Endodermal cell (in vitro differentiated cells): ENCODE results near the gene TEX14. TPM values are rescaled to one million over a fixed set of nuclear protein-coding genes. Genes with fewer than 3 reads are reported as not detected.

Source experiments
- DNase-seq: peaks from one replicate; pipeline ENCODE4 v3.0.0-alpha.2; 2017
- H3K27ac ChIP-seq: 2 replicates; pipeline ENCODE4 v1.5.1; 2013; ENCODE audit warnings: mild to moderate bottlenecking, low read depth, low read length, moderate library complexity
- H3K27me3 ChIP-seq: 2 replicates; pipeline ENCODE4 v1.6.1; 2013; ENCODE audit warnings: mild to moderate bottlenecking, low read length, moderate library complexity; ENCODE audit not compliant: insufficient read depth, control insufficient read depth, poor library complexity, severe bottlenecking
- H3K36me3 ChIP-seq: 2 replicates; pipeline ENCODE4 v1.7.0; 2013; ENCODE audit warnings: mild to moderate bottlenecking, low read length, moderate library complexity; ENCODE audit not compliant: control insufficient read depth, insufficient read depth
- H3K4me1 ChIP-seq: one replicate; pipeline ENCODE4 v1.7.0; 2013; ENCODE audit warnings: low read length; ENCODE audit not compliant: control insufficient read depth, insufficient read depth
- H3K4me3 ChIP-seq: 2 replicates; pipeline ENCODE4 v1.5.1; 2013; ENCODE audit warnings: mild to moderate bottlenecking, low read length, moderate library complexity
- H3K9ac ChIP-seq: 2 replicates; pipeline ENCODE4 v1.6.1; 2013; ENCODE audit warnings: mild to moderate bottlenecking, low read length, moderate library complexity; ENCODE audit not compliant: poor library complexity, severe bottlenecking; ENCODE audit errors: extremely low read depth
- H3K9me3 ChIP-seq: 2 replicates; pipeline ENCODE4 v1.6.1; 2013; ENCODE audit warnings: mild to moderate bottlenecking, low read length, moderate library complexity; ENCODE audit not compliant: control insufficient read depth
- H3K27ac Mint-ChIP-seq: 2 replicates; pipeline ENCODE4 v1.8.0; 2020; ENCODE audit warnings: mixed read lengths
- H3K27me3 Mint-ChIP-seq: 2 replicates; pipeline ENCODE4 v1.8.0; 2021; ENCODE audit warnings: mild to moderate bottlenecking, mixed read lengths; ENCODE audit not compliant: insufficient read depth
- H3K36me3 Mint-ChIP-seq: 2 replicates; pipeline ENCODE4 v1.8.0; 2020; ENCODE audit warnings: low read depth, mixed read lengths
- H3K4me1 Mint-ChIP-seq: 2 replicates; pipeline ENCODE4 v1.8.0; 2020; ENCODE audit warnings: mixed read lengths
- H3K4me3 Mint-ChIP-seq: 2 replicates; pipeline ENCODE4 v1.8.0; 2020; ENCODE audit warnings: mild to moderate bottlenecking, moderate library complexity, mixed read lengths
- H3K9me3 Mint-ChIP-seq: 2 replicates; pipeline ENCODE4 v1.8.0; 2020; ENCODE audit warnings: mild to moderate bottlenecking, mixed read lengths
- WGBS, 2 experiments: methylation state at CpG; one replicate each; pipeline versions ENCODE4 v1.1.5 to v1.1.7; 2013; ENCODE audit warnings: missing lambda C conversion rate in 2 of 2, mixed read lengths in 1 of 2; ENCODE audit not compliant: insufficient coverage in 1 of 2, insufficient read length in 1 of 2; 5-methylcytosine and 5-hydroxymethylcytosine counted together
- total RNA-seq, 2 donors: library from RNA; stranded (reverse); fragmentation: NEBNext Ultra II Directional in 1 of 2; extraction: Animal tissue kit (Norgen Biotek cat#: 25700) in 1 of 2; gene quantifications; 2 replicates in 1 of 2; 3 replicates in 1 of 2; pipeline ENCODE4 v1.2.1, GENCODE V29; 2021
- TF ChIP-seq, protein P1 (sequence below): fragments of 200-600 bp; sonication (generic); conservative IDR thresholded peaks from 2 replicates; pipeline ENCODE4 v1.5.0; 2021; ENCODE audit warnings: antibody characterized with exemption, mild to moderate bottlenecking

Gene TEX14
- total RNA-seq, 2 donors from 2014 or later, result 0.09 to 0.18 TPM

DNA sequence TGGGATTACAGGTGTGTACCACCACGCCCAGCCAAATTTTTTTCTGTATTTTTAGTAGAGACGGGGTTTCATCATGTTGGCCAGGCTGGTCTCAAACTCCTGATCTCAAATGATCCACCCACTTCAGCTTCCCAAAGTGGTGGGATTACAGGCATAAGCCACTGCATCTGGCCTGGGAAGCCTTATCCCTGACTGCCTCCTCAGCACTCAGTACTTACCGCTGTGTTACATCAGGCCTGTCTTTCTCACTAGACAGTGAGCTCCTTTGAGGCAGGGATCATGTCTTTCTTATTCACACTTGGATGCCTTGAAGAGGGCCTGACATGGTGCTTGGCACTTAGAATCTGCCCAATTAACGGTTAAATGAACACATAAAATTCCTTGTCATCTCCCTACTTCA is 121.1 kb downstream of the TEX14 start:
- Mint-ChIP-seq H3K4me3 (no peak overlapping the region), H3K27ac (no peak overlapping the region), H3K4me1 (peaks cover 12% of the 10 kb centered on the region), H3K27me3 (no peaks in the 10 kb centered on the region), H3K9me3 (no peaks in the 10 kb centered on the region), H3K36me3 (no peaks in the 10 kb centered on the region)
- no peak for DNase-seq
- WGBS, 2 experiments, result 96 to 98% methylated on average over 4 of the region's 4 CpGs
- H3K9ac ChIP-seq, result no peak overlapping the region
- H3K27ac ChIP-seq, result no peak overlapping the region
- TF ChIP-seq, protein P1, sequence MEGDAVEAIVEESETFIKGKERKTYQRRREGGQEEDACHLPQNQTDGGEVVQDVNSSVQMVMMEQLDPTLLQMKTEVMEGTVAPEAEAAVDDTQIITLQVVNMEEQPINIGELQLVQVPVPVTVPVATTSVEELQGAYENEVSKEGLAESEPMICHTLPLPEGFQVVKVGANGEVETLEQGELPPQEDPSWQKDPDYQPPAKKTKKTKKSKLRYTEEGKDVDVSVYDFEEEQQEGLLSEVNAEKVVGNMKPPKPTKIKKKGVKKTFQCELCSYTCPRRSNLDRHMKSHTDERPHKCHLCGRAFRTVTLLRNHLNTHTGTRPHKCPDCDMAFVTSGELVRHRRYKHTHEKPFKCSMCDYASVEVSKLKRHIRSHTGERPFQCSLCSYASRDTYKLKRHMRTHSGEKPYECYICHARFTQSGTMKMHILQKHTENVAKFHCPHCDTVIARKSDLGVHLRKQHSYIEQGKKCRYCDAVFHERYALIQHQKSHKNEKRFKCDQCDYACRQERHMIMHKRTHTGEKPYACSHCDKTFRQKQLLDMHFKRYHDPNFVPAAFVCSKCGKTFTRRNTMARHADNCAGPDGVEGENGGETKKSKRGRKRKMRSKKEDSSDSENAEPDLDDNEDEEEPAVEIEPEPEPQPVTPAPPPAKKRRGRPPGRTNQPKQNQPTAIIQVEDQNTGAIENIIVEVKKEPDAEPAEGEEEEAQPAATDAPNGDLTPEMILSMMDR, result no peak
- no peaks in the 10 kb centered on the region for H3K27me3 ChIP-seq
- H3K4me1 ChIP-seq, result no peaks in the 10 kb centered on the region
- H3K4me3 ChIP-seq, result no peak overlapping the region
- H3K9me3 ChIP-seq, result no peaks in the 10 kb centered on the region
- no peaks in the 10 kb centered on the region for H3K36me3 ChIP-seq

DNA sequence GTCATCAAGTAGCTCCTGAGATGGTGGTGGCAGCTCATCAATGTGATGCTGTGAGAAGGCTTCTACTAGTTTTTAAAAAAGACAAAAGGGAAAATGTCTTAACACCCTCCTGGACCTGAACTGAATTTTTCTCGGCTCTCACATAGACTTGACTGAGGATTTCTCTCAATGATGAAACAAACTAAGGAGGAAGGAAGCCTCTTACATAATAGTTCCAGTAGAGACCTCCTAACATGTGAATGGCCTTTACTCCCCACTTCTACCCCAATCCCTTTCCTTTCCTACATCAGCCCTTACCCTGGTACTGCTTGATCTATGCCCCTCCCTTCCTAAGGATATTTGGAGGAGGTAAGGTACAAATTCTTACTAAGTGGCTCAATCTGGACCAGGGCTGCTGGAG is 122.6 kb downstream of the TEX14 start:
- 80 to 93% methylated on average over 1 of the region's 1 CpG for WGBS, 2 experiments
- Histone ChIP-seq H3K9ac (no peak overlapping the region), H3K4me3 (no peak overlapping the region), H3K27ac (no peak overlapping the region), H3K9me3 (no peaks in the 10 kb centered on the region), H3K4me1 (no peaks in the 10 kb centered on the region), H3K27me3 (no peaks in the 10 kb centered on the region), H3K36me3 (no peaks in the 10 kb centered on the region)
- H3K9me3 Mint-ChIP-seq, result no peaks in the 10 kb centered on the region
- peaks cover 16% of the 10 kb centered on the region for H3K4me1 Mint-ChIP-seq
- no peaks in the 10 kb centered on the region for H3K27me3 Mint-ChIP-seq
- H3K36me3 Mint-ChIP-seq, result no peaks in the 10 kb centered on the region
- H3K27ac Mint-ChIP-seq, result no peak overlapping the region
- TF ChIP-seq, protein P1, result no peak
- no peak for DNase-seq
- no peak overlapping the region for H3K4me3 Mint-ChIP-seq

DNA sequence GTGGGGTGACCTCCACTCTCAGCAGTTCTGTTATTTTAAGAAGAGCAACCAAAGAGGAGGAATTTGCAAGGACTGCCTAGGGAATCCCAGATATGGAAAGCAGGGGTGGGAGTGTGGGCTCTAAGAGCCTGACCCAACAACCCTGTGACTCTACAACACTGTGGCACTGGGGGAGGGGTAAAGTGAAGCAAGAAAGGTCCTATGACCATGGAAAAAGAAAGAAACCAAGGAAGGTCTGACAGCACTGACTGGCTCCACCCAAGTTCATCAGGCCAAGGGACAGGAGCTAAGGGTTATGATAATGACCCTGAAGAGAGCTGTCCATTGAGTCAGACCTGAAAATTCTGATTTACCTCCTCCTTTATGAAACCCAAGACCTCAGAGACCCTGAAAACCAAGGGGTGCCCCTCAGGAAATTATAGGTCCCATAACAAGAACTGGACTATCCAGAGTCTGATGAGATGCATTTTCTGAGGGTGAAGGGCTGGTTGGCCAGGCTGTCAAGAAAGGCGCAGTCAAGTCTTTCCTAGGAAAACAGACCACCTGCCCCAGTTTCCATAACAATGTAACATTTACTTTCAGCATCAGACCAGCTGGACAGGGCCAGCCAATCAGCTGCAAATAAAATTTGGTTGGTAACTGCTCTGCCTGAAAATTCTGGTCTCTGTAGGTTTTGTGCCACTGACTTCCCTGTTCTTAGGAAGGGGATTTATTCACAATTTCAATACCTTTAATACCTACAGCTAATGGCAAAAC is 123.6 kb downstream of the TEX14 start:
- Mint-ChIP-seq H3K27ac (no peak overlapping the region), H3K36me3 (no peaks in the 10 kb centered on the region)
- 100% methylated on average over 1 of the region's 1 CpG for WGBS, 2 experiments

More for the DNA sequence above, 123.6 kb downstream of the TEX14 start:
- H3K9ac ChIP-seq, result no peak overlapping the region
- no peak for DNase-seq
- Mint-ChIP-seq H3K9me3 (no peaks in the 10 kb centered on the region), H3K4me1 (peaks cover 16% of the 10 kb centered on the region), H3K27me3 (no peaks in the 10 kb centered on the region), H3K4me3 (no peak overlapping the region)
- no peak overlapping the region for H3K27ac ChIP-seq
- H3K9me3 ChIP-seq, result no peaks in the 10 kb centered on the region
- H3K36me3 ChIP-seq, result no peaks in the 10 kb centered on the region
- no peaks in the 10 kb centered on the region for H3K27me3 ChIP-seq
- TF ChIP-seq, protein P1, result no peak
- no peak overlapping the region for H3K4me3 ChIP-seq
- H3K4me1 ChIP-seq, result no peaks in the 10 kb centered on the region
